Measurements from ENCODE around the gene PAX8.
"Not testable (repeated sequence)": the region's sequence is repeated elsewhere in the genome, so short reads cannot be mapped to it uniquely, and the experiment has no call there.

The PAX8 gene

GRCh38 chr2:113238871-113239839 lies 39.6 kb downstream of the PAX8 start:
- FAIRE-seq (peak; percentile 18), DNase-seq (ENCODE audit: low spot score) (no peak)

- no peak for DNase-seq (ENCODE audit: low spot score)
- no peak for FAIRE-seq
Observed at GRCh38 chr2:113237604-113238160, 41.0 kb downstream of the PAX8 start.

- FAIRE-seq = no peak
- DNase-seq (ENCODE audit: low spot score) = no peak
Observed at GRCh38 chr2:113236367-113237159, 42.2 kb downstream of the PAX8 start.

GRCh38 chr2:113235347-113236226 lies 43.1 kb downstream of the PAX8 start:
- DNase-seq (ENCODE audit: low spot score); FAIRE-seq: not testable (repeated sequence)

- FAIRE-seq (no peak), DNase-seq (ENCODE audit: low spot score) (no peak)
Observed at GRCh38 chr2:113234721-113235346, 43.9 kb downstream of the PAX8 start.

- DNase-seq (ENCODE audit: low spot score) = no peak
- no peak for FAIRE-seq
Observed at GRCh38 chr2:113233593-113234550, 44.8 kb downstream of the PAX8 start.

- no peak for FAIRE-seq
- no peak for DNase-seq (ENCODE audit: low spot score)
Observed at GRCh38 chr2:113232740-113233139, 46.0 kb downstream of the PAX8 start.

- FAIRE-seq (no peak), DNase-seq (ENCODE audit: low spot score) (no peak)
Observed at GRCh38 chr2:113232123-113232522, 46.6 kb downstream of the PAX8 start.

GRCh38 chr2:113231064-113231463 lies 47.7 kb downstream of the PAX8 start:
- FAIRE-seq (no peak), DNase-seq (ENCODE audit: low spot score) (no peak)

GRCh38 chr2:113230531-113230930 lies 48.2 kb downstream of the PAX8 start:
- no peak for FAIRE-seq
- DNase-seq (ENCODE audit: low spot score) = no peak

- DNase-seq (ENCODE audit: low spot score) (no peak), FAIRE-seq (no peak)
Observed at GRCh38 chr2:113229795-113230194, 48.9 kb downstream of the PAX8 start.

- FAIRE-seq = no peak
- DNase-seq (ENCODE audit: low spot score) = no peak
Observed at GRCh38 chr2:113228991-113229716, 49.6 kb downstream of the PAX8 start.

- DNase-seq (ENCODE audit: low spot score) = no peak
- FAIRE-seq = no peak
Observed at GRCh38 chr2:113228351-113228750, 50.4 kb downstream of the PAX8 start.

GRCh38 chr2:113227698-113228097 lies 51.0 kb downstream of the PAX8 start:
- no peak for FAIRE-seq
- no peak for DNase-seq (ENCODE audit: low spot score)

- FAIRE-seq = no peak
- DNase-seq (ENCODE audit: low spot score) = no peak
Observed at GRCh38 chr2:113227290-113227689, 51.4 kb downstream of the PAX8 start.

- DNase-seq (ENCODE audit: low spot score) (no peak), FAIRE-seq (no peak)
Observed at GRCh38 chr2:113226462-113226861, 52.3 kb downstream of the PAX8 start.

- peak; percentile 95 for DNase-seq (ENCODE audit: low spot score)
- peak; percentile 92 for FAIRE-seq
Observed at GRCh38 chr2:113225263-113226259, 53.2 kb downstream of the PAX8 start.
